OCI-LY3 (cell line): Measurements from ENCODE around the gene MYO5B.

ENCODE experiments used
- H2AFZ ChIP-seq: fragments of 200-600, 300-600 bp; shearing (Covaris generic); 2 replicates; pipeline ENCODE4 v1.6.0; 2014; ENCODE audit warnings: antibody characterized with exemption, low read depth, low read length
- H3K27ac ChIP-seq: fragments of 200-600, 300-600 bp; sonication (generic); 2 replicates; pipeline ENCODE4 v1.5.1; 2014; ENCODE audit warnings: mild to moderate bottlenecking, low read length, moderate library complexity, mixed read lengths
- H3K27me3 ChIP-seq: fragments of 200-600, 300-600 bp; sonication (generic); 2 replicates; pipeline ENCODE4 v1.6.1; 2014; ENCODE audit warnings: low read depth, low read length, mixed read lengths
- H3K36me3 ChIP-seq: fragments of 200-600, 300-600 bp; sonication (generic); replicated peaks from 2 replicates; pipeline ENCODE3; 2014; ENCODE audit warnings: low read depth, low read length, mixed read lengths
- H3K4me1 ChIP-seq: fragments of 300-600, 200-600 bp; sonication (generic); 2 replicates; pipeline ENCODE4 v1.6.1; 2014; ENCODE audit warnings: low read length, mixed read lengths
- H3K4me2 ChIP-seq: fragments of 200-600, 300-600 bp; sonication (generic); 2 replicates; pipeline ENCODE4 v1.6.1; 2014; ENCODE audit warnings: low read length, mixed read lengths
- H3K4me3 ChIP-seq: fragments of 300-600, 200-600 bp; sonication (generic); 2 replicates; pipeline ENCODE4 v1.5.1; 2014; ENCODE audit warnings: antibody characterized with exemption, mild to moderate bottlenecking, low read length, moderate library complexity
- H3K79me2 ChIP-seq: fragments of 300-600, 200-600 bp; shearing (Covaris generic); 2 replicates; pipeline ENCODE4 v1.6.1; 2014; ENCODE audit warnings: mild to moderate bottlenecking, low read length, mixed read lengths
- H3K9ac ChIP-seq: fragments of 300-600, 200-600 bp; shearing (Covaris generic); 2 replicates; pipeline ENCODE4 v1.6.0; 2014; ENCODE audit warnings: mild to moderate bottlenecking, low read length, moderate library complexity
- H3K9me3 ChIP-seq: fragments of 200-600, 300-600 bp; shearing (Covaris generic); 2 replicates; pipeline ENCODE4 v1.6.1; 2014; ENCODE audit warnings: low read length, mixed read lengths; ENCODE audit not compliant: insufficient read depth
- H4K20me1 ChIP-seq: fragments of 200-600, 300-600 bp; sonication (generic); 2 replicates; pipeline ENCODE4 v1.6.1; 2016; ENCODE audit warnings: low read length, mixed read lengths; ENCODE audit not compliant: insufficient read depth
- EZH2phosphoT487 ChIP-seq: fragments of 200-600 bp; shearing (Covaris generic); IDR thresholded peaks from 2 replicates; pipeline ENCODE4 v1.6.1; 2018; ENCODE audit warnings: antibody characterized with exemption, mixed run types, low read depth
- TF ChIP-seq, protein P1 (sequence below): fragments of 200-600, 300-600 bp; sonication (generic); IDR thresholded peaks from 2 replicates; pipeline ENCODE4 v1.5.1; 2014; ENCODE audit warnings: antibody characterized with exemption, low read length, low read depth

Gene MYO5B

DNA sequence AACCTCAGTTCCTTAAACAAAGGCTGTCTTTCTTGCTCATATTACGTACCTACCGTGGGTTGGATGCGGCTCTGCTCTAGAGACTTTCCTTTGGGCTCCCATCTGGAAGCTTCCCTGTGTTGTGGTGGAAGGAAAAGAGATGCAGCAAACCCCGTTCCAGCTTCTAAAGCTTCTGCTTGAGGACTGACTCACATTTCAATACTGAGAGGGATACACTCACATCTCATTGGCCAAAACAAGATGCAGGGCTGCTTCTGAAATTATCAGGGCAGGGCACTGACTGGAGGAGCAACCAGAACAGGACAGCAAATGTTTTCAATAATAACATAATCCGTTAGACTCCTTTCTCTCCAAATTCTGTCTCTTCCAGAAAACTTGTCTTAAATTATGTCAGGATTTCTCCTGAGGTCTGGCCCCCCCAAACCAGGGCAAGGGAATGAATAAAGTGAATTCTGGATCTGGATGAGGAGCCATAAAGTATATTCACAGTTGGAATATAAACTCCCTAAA is 4.5 kb upstream of the MYO5B start:
- Histone ChIP-seq H4K20me1 (no peaks in the 10 kb centered on the region), H3K4me2 (no peak overlapping the region), H3K4me3 (no peak overlapping the region), H2AFZ (no peak overlapping the region), H3K79me2 (no peaks in the 10 kb centered on the region), H3K27me3 (peaks cover 18% of the 10 kb centered on the region), H3K9ac (no peak overlapping the region), H3K9me3 (no peaks in the 10 kb centered on the region), H3K27ac (no peak overlapping the region), H3K36me3 (no peaks in the 10 kb centered on the region), H3K4me1 (peaks cover 11% of the 10 kb centered on the region)
- TF ChIP-seq EZH2phosphoT487, result no peak
- TF ChIP-seq, protein P1, sequence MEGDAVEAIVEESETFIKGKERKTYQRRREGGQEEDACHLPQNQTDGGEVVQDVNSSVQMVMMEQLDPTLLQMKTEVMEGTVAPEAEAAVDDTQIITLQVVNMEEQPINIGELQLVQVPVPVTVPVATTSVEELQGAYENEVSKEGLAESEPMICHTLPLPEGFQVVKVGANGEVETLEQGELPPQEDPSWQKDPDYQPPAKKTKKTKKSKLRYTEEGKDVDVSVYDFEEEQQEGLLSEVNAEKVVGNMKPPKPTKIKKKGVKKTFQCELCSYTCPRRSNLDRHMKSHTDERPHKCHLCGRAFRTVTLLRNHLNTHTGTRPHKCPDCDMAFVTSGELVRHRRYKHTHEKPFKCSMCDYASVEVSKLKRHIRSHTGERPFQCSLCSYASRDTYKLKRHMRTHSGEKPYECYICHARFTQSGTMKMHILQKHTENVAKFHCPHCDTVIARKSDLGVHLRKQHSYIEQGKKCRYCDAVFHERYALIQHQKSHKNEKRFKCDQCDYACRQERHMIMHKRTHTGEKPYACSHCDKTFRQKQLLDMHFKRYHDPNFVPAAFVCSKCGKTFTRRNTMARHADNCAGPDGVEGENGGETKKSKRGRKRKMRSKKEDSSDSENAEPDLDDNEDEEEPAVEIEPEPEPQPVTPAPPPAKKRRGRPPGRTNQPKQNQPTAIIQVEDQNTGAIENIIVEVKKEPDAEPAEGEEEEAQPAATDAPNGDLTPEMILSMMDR, result no peak

DNA sequence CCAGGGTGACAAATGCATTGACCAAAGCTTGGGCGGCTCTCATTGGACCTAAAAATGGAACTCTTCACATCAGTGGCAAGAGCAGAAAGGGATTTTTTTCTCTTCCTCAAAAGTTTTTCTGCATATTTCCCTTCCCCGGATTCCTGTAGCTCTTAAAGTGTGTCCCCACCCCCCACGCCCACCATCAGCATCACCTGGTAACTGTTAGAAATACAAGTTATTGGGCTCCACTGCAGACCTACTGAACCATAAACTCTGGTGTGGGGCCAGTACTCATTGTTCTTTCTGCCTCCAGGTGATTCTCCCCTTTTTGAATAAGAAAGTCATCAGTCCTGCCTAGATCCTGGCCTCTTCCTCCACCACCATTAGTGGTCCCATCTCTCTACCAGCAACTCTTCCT is 1.3 kb upstream of the MYO5B start:
- Histone ChIP-seq H3K79me2 (no peaks in the 10 kb centered on the region), H3K4me2 (no peak overlapping the region), H4K20me1 (no peaks in the 10 kb centered on the region), H3K9ac (no peak overlapping the region), H3K27ac (no peak overlapping the region), H2AFZ (no peak overlapping the region), H3K4me1 (peaks cover 11% of the 10 kb centered on the region), H3K4me3 (no peak overlapping the region), H3K9me3 (no peaks in the 10 kb centered on the region), H3K27me3 (peaks cover 35% of the 10 kb centered on the region), H3K36me3 (no peaks in the 10 kb centered on the region)
- TF ChIP-seq, protein P1, result no peak
- no peak for TF ChIP-seq EZH2phosphoT487

DNA sequence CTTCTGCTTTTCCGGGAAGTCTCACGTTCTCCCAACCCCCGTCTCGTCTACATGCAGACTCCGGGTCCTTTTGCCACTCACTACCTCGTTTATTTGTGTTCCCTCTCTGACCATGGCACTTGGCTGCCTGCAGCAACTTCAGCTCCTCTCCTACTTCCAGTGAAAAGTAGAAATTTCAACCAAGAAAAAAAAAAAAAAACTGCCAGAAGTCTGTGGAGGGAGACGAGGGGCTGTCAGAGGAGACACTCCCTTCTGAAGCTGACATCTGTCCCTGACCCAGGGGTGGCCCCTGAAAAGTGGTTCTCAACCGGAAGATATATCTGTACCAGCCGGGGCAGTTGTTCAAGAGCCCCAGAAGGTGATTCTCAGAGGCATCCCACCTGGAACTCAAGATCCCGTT is 742 bp upstream of the MYO5B start:
- H4K20me1 ChIP-seq, result no peaks in the 10 kb centered on the region
- H3K9ac ChIP-seq, result no peak overlapping the region
- H2AFZ ChIP-seq, result no peak overlapping the region
- peak overlapping the region; percentile 67 for H3K4me3 ChIP-seq
- peaks cover 11% of the 10 kb centered on the region for H3K4me1 ChIP-seq
- H3K79me2 ChIP-seq, result no peaks in the 10 kb centered on the region
- H3K27ac ChIP-seq, result no peak overlapping the region
- H3K36me3 ChIP-seq, result no peaks in the 10 kb centered on the region
- peak overlapping the region; percentile 58 for H3K4me2 ChIP-seq
- H3K9me3 ChIP-seq, result no peaks in the 10 kb centered on the region
- no peak for TF ChIP-seq EZH2phosphoT487
- TF ChIP-seq, protein P1, result no peak
- peaks cover 41% of the 10 kb centered on the region for H3K27me3 ChIP-seq

DNA sequence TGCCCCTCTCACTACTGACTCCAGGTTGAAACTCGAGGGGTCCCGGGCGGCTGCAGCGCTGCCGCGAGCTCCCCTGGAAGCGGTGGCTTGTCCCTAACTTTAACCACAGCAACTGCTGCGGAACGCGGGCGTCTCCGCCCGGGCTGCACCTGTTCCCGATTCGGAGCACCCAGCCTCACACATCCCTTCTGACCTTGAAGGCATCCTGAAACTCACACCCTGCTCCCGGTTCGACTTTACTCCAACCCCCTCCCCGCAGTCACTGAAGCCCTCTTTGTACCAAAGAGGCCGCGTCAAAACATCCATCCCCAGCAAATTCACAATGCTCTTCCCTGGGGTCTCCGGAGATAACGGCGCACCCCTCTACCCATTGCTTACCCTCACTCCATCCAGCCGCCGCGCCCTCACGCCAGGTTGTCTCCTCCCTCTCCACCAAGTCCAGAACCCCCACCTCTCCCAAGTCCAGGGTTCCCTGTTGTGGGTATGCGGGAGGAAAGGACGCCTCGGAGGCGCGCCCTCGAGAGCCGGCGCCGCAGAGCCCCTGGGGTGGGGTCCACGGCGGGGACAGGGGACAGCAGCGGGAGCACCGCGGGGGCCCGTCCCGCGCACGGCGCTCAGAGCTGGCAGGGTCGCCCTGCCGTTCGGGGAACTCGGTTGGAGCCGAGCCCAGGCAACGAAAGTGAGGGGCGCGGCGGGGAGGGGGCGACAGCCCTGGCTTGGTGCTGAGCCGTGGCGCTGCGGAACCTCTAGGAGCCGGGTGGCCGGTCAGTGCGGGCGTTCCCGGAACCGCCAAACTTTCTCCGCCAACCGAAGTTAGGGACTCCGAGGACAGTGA is 934 bp downstream of the MYO5B start:
- no peak overlapping the region for H3K9ac ChIP-seq
- H3K27me3 ChIP-seq, result peaks cover 40% of the 10 kb centered on the region
- H3K9me3 ChIP-seq, result no peaks in the 10 kb centered on the region
- no peak overlapping the region for H2AFZ ChIP-seq
- H3K4me3 ChIP-seq, result peak overlapping the region; percentile 67
- no peaks in the 10 kb centered on the region for H3K36me3 ChIP-seq
- peaks cover 18% of the 10 kb centered on the region for H3K4me1 ChIP-seq
- peak overlapping the region; percentile 38; the same call in 1 of the 2 replicates for H3K4me2 ChIP-seq
- TF ChIP-seq, protein P1, result no peak
- H3K79me2 ChIP-seq, result no peaks in the 10 kb centered on the region
- no peak overlapping the region for H3K27ac ChIP-seq
- no peaks in the 10 kb centered on the region for H4K20me1 ChIP-seq
